Urinary bladder (tissue), 4 donors: Measurements from ENCODE around the gene MKRN3. TPM values are rescaled to one million over a fixed set of nuclear protein-coding genes. Genes with fewer than 3 reads are reported as not detected.
A peak's percentile ranks its signal among the peaks of the same experiment; 100 is the strongest.

Experiments used
- DNase-seq: peaks from one replicate; pipeline ENCODE4 v3.0.0-alpha.2; 2015; ENCODE audit errors: extremely low spot score
- H3K27ac ChIP-seq: one replicate; pipeline ENCODE4 v1.5.1; 2013; ENCODE audit warnings: low read depth, mild to moderate bottlenecking, moderate library complexity
- H3K36me3 ChIP-seq: one replicate; pipeline ENCODE4 v1.6.1; 2013; ENCODE audit warnings: mild to moderate bottlenecking, moderate library complexity; ENCODE audit not compliant: insufficient read depth
- H3K4me1 ChIP-seq: one replicate; pipeline ENCODE4 v1.6.1; 2013; ENCODE audit warnings: mild to moderate bottlenecking, moderate library complexity; ENCODE audit not compliant: insufficient read depth
- H3K4me3 ChIP-seq: one replicate; pipeline ENCODE4 v1.5.1; 2013; ENCODE audit warnings: low read depth, low read length
- WGBS: extraction: QIAGEN DNeasy Blood & Tissue Kit; methylation state at CpG from one replicate; pipeline ENCODE4 v1.1.7; 2013; 5-methylcytosine and 5-hydroxymethylcytosine counted together
- polyA plus RNA-seq: library from polyadenylated mRNA; stranded (reverse); fragments of 200-250 nt; gene quantifications from one replicate; pipeline ENCODE4 v1.2.3, GENCODE V29; 2013
- total RNA-seq: library from RNA; depleted of rRNA; stranded (reverse); fragments of >200 nt; gene quantifications from one replicate; pipeline ENCODE4 v1.2.3, GENCODE V29; 2014
- donor health status: healthy with polysubstance abuse.
- donor health status: healthy.

MKRN3 gene
- total RNA-seq (0.95 TPM), polyA plus RNA-seq (0.32 TPM)

DNA sequence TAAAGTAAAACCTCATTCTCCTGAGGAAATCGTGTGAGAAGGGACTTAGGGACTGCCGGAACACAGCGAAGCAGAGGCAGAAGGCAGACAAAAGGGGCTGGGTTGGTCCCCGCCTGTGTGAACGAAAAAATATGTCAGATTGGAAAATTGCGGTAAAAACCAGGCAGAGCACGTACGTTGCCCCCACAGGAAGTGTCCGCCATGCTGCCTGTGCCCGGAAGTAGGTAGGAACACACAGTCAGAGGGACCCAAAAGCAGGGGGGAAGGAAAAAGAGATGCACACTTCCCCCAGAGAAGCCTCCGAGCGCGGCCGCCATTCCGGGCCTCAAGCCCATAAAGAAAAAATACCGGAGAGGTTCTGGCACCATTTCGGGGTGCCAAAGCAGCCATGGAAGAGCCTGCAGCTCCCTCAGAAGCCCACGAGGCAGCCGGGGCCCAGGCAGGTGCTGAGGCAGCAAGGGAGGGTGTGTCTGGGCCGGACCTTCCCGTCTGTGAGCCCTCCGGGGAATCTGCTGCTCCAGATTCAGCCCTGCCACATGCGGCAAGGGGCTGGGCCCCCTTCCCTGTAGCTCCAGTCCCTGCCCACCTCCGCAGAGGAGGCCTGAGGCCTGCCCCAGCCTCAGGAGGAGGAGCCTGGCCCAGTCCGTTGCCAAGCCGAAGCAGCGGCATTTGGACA lies at the start of gene MKRN3:
Gene MKRN3 (plus strand): TSS at position 280 of the 676 bp plus-strand sequence. CDS start 109 bp downstream, at position 389.
- peak; percentile 4 for DNase-seq
- H3K4me1 ChIP-seq, result no peaks in the 10 kb centered on the region
- no peaks in the 10 kb centered on the region for H3K36me3 ChIP-seq
- WGBS, result 84% methylated on average over 27 of the region's 27 CpGs
- no peak within 1 kb of the TSS for H3K27ac ChIP-seq
- H3K4me3 ChIP-seq, result peak within 1 kb of the TSS; percentile 21

DNA sequence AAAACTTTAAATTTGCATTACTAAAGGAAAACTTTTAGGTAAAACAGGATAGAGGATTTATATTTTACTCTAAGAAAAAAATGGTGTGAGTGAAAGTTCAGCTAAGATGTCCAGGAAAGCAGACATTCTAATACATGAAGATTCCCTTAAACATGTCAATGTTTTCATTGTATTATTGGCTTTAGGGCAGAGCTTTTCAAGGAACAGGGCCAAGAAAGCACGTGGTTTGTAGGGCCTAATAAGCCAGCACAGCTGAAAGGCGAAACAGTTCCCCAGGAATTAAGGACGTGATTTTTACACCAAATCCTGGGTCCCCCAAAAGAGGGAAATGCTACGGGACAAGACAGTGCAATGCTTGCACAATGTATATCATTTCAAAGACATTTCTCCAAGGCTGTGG lies 48.6 kb upstream of the MKRN3 start:
- H3K36me3 ChIP-seq, result no peaks in the 10 kb centered on the region
- no peaks in the 10 kb centered on the region for H3K4me1 ChIP-seq
- no peak for DNase-seq
- H3K27ac ChIP-seq, result no peak overlapping the region
- no peak overlapping the region for H3K4me3 ChIP-seq
- WGBS, result 47% methylated on average over 4 of the region's 4 CpGs

DNA sequence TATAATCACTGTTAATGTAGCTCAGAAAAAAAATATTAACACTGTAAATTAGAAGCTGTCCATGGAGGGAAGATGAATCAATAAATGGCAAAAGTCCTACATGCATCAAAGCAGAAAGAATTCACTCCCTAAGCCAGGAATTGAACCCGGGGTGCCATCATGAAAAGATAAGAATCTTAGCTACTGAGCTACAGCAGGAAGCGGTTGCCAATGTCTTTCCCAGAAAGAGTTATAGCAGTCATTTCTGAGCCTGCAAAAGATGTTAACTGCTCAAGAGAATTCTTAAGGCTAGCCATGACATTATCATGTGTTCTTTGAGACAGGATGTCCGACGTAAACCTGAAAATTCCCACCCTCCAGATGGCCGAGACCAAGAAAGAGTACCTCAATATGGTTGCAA lies 47.4 kb upstream of the MKRN3 start:
- Histone ChIP-seq H3K36me3 (no peaks in the 10 kb centered on the region), H3K4me1 (no peaks in the 10 kb centered on the region), H3K4me3 (no peak overlapping the region), H3K27ac (no peak overlapping the region)
- no peak for DNase-seq
- WGBS, result 80% methylated on average over 5 of the region's 5 CpGs

DNA sequence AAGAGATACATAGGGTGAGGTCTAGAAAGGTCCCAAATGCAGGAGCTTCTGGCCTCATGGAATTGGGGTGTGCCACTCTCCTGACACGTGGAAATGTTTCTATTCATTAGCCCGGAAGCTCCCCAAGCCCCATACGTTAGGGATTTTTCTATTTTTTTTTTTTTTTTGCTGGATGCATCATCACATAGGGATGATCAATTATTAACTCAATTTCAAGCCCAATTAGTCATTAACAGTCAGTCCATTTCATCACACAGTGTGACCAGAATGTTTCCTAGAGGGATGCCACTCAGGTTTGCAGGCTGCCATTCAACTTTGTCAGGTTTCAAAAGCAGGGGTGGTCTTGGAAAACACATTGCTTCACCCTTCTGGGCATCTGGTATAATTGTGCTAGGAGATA lies 40.7 kb upstream of the MKRN3 start:
- no peak for DNase-seq
- Histone ChIP-seq H3K27ac (no peak overlapping the region), H3K36me3 (no peaks in the 10 kb centered on the region), H3K4me3 (no peak overlapping the region), H3K4me1 (no peaks in the 10 kb centered on the region)
- WGBS, result 68% methylated on average over 3 of the region's 3 CpGs

DNA sequence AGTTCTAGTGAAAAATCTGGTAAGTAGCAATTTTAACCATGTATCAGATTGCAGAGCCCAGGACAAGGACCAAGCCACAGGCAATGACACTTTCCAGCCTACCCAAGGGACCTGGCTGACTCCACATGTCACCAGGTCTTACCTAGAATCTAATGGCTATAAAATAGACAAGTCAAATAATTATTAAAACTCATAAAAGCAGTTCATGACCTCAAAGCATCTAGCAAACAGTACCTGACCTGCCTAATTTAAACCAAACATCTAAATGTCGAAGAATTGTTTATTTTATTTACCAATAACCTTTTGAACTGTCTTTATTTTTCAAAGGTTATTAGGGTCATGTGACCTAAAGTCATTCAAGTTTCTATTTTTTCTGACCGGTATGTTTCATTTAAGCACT lies 35.6 kb upstream of the MKRN3 start:
- 72% methylated on average over 2 of the region's 2 CpGs for WGBS

DNA sequence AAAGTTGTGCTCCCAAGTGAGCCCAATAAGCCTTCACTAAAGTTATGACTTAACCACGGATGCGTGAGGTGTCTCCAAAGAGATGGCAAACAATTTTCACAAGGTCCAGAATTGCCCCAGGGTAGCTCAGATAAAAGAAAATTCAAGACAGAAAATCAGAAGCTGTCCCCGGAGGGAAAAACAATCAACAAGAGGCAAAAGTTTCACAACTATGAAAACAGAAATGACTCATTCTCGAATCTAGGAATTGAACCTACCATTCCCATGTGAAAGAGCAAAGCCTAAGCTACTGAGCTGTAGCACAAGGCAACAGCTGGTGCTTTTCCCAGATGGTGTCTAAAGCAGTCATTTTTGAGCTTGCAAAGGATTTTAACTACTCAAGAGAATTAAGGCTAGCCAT lies 33.5 kb upstream of the MKRN3 start:
- Histone ChIP-seq H3K27ac (no peak overlapping the region), H3K4me1 (no peaks in the 10 kb centered on the region), H3K4me3 (no peak overlapping the region), H3K36me3 (no peaks in the 10 kb centered on the region)
- 53% methylated on average over 4 of the region's 4 CpGs for WGBS
- no peak for DNase-seq

More for the DNA sequence above, 35.6 kb upstream of the MKRN3 start:
- no peak overlapping the region for H3K4me3 ChIP-seq
- H3K36me3 ChIP-seq, result no peaks in the 10 kb centered on the region
- DNase-seq, result no peak
- no peaks in the 10 kb centered on the region for H3K4me1 ChIP-seq
- no peak overlapping the region for H3K27ac ChIP-seq

DNA sequence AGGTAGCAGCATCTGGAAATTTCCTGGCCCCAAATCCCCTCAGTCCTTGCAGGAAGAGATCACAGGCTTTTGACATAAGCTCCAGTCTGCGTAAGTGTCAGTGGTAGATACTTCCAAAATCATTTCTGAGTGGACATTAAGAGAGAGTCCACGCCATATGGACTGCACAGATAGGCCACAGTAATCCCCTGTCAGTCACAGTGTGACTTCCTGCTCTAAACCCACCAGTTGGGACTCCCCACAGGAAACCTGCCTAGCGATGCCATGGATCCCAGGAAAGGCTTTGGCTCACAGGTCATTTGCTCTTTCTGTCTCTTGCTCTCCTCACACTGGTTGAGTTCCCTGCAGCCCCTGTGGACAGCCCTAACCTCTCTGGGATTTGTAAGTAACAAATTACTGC lies 28.8 kb upstream of the MKRN3 start:
- no peak overlapping the region for H3K4me3 ChIP-seq
- no peak overlapping the region for H3K27ac ChIP-seq

DNA sequence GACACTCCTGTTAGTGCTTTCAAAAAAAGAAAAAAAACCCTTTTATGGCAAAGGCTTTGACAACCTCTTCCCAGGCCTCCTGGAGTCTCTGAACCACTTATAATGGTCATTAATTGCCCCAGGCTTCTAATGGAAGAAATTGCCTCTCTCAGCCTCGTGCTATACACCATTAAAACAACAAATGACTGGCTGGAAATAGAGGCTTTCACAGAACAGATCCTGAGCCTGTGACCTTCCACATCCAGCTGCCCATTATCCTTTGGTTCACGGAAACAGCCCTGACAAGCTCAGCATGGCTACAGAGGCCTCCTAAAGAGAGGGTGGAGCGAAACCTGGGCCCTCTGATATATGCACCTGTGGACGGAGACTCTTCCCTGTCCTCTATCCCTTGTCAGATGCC lies 26.8 kb upstream of the MKRN3 start:
- no peak for DNase-seq
- WGBS, result 60% methylated on average over 4 of the region's 4 CpGs
- Histone ChIP-seq H3K4me1 (no peaks in the 10 kb centered on the region), H3K36me3 (no peaks in the 10 kb centered on the region), H3K27ac (no peak overlapping the region), H3K4me3 (no peak overlapping the region)

More for the DNA sequence above, 28.8 kb upstream of the MKRN3 start:
- Histone ChIP-seq H3K4me1 (no peaks in the 10 kb centered on the region), H3K36me3 (no peaks in the 10 kb centered on the region)
- WGBS, result 65% methylated on average over 3 of the region's 3 CpGs
- DNase-seq, result no peak

DNA sequence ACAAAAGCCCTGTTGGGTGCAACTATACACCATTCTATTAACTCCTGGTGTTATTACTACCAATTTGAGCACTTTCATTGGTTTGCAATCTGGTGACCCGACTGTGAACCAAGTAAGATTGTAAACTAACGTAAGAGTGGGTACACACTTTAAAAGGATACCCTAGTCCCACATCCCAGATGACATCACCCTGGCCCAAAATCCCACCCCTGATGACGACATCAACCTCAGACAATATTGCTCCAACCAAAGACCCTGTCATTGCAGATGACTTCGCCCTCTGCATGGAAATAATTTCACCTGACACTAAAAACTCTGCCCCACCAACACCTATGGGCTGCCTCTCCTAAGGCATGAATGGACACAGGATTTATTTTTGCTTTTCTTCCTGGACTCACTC lies 25.6 kb upstream of the MKRN3 start:
- DNase-seq, result no peak
- WGBS, result 59% methylated on average over 4 of the region's 4 CpGs
- no peaks in the 10 kb centered on the region for H3K4me1 ChIP-seq

DNA sequence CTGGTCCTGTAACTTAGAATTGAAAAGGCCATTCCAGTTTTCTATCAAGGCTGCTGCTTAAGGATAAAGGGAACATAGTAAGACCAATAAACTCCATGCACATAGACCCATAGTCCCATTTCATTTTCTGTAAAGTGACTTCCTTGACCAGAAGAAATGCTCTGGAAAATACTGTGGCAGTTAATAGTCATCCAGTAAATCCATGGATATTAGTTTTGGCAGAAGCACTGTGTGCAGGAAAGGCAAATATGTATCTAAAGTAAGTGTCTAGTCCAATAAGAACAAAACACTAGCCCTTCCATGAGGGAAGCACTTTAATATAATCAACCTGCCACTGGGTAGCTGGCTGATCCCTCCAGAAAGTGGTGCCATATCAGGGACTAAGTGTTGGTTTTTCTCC lies 19.3 kb upstream of the MKRN3 start:
- Histone ChIP-seq H3K4me1 (no peaks in the 10 kb centered on the region), H3K27ac (no peak overlapping the region), H3K4me3 (no peak overlapping the region), H3K36me3 (no peaks in the 10 kb centered on the region)
- DNase-seq, result no peak

More for the DNA sequence above, 25.6 kb upstream of the MKRN3 start:
- Histone ChIP-seq H3K27ac (no peak overlapping the region), H3K4me3 (no peak overlapping the region), H3K36me3 (no peaks in the 10 kb centered on the region)

DNA sequence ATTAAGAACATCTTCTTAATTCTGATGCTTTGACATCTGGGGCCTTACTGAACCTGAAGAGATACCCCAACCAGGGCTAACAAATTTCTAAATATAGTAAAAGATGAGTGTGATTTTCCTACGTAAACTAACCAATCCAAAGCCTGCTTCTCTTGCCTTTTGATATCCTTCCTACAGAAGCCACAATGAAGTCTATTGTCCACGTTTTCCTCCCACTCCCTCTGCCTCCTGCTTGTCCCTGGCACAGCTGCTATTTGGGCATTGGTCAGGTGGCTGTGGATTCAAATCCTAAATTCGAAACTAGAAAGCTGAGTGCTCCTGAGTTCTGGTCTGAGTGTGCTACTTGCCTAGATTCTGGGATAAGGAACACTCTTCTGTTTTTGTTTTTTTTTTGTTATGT lies 17.4 kb upstream of the MKRN3 start:
- 45% methylated on average over 3 of the region's 3 CpGs for WGBS

DNA sequence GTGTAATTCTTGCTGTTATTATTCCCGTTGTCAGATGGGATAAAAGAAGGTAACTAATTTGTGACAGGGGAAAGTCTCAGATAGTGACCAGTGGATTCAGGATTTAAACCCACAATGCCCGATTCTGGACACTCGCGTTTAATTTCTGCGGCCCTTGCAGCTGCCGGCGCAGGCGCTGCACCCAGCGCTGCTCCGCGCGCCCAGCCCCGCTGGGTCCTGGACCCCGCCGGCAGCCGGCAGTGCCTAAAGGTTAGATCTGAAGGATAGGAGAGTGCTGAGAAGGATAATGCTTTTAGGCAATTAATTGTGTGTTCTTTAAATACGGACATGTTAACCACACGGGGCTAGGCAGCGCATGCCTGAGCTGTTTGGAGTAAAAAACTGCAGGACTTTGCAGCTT lies 3.6 kb upstream of the MKRN3 start:
- 47% methylated on average over 19 of the region's 19 CpGs for WGBS
- no peaks in the 10 kb centered on the region for H3K36me3 ChIP-seq
- H3K4me1 ChIP-seq, result no peaks in the 10 kb centered on the region
- DNase-seq, result no peak
- no peak overlapping the region for H3K4me3 ChIP-seq
- H3K27ac ChIP-seq, result no peak overlapping the region

More for the DNA sequence above, 17.4 kb upstream of the MKRN3 start:
- DNase-seq, result no peak
- H3K4me1 ChIP-seq, result no peaks in the 10 kb centered on the region
- no peaks in the 10 kb centered on the region for H3K36me3 ChIP-seq
- no peak overlapping the region for H3K27ac ChIP-seq
- H3K4me3 ChIP-seq, result no peak overlapping the region

DNA sequence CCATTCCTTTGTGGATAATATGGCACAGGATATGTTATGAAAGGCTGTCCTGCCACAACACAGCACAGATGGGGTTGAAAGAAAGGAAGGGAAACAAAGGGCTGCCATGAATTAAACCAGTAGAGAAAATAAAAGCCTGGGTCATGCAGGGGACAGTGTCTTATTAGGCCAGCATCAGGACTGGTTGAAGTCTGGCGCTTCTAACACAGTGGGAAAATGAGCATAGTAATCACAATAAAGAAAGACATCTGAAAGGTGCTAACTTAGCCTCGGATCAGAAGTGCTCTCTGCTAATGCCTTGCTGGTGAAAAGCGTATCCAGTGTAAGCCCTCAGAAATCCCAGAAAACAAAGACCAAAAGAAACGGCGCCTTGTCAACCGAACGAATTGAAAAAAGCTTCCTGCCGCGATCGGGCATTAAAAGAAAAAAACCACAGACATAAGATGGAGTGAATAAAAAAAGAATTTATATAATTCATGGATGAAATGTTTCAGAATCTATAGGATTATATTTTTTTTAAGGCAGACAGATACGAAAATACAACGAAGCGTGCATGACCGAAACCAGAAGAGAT lies 566 bp upstream of the MKRN3 start:
- no peaks in the 10 kb centered on the region for H3K36me3 ChIP-seq
- H3K4me3 ChIP-seq, result peak overlapping the region; percentile 21
- 77% methylated on average over 14 of the region's 14 CpGs for WGBS
- no peak overlapping the region for H3K27ac ChIP-seq
- H3K4me1 ChIP-seq, result no peaks in the 10 kb centered on the region
- no peak for DNase-seq

DNA sequence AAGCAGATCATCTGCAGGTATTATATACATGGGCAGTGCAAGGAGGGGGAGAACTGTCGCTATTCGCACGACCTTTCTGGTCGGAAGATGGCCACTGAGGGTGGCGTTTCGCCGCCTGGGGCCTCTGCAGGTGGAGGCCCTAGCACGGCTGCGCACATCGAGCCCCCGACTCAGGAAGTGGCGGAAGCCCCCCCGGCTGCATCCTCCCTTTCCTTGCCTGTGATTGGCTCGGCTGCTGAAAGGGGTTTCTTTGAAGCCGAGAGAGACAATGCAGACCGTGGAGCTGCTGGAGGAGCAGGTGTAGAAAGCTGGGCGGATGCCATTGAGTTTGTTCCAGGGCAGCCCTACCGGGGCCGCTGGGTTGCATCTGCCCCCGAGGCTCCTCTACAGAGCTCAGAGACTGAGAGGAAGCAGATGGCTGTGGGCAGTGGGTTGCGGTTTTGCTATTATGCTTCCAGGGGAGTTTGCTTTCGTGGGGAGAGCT lies 639 bp downstream of the MKRN3 start:
- H3K4me1 ChIP-seq, result no peaks in the 10 kb centered on the region
- no peak for DNase-seq
- H3K36me3 ChIP-seq, result no peaks in the 10 kb centered on the region
- no peak overlapping the region for H3K27ac ChIP-seq
- WGBS, result 80% methylated on average over 22 of the region's 22 CpGs
- peak overlapping the region; percentile 17 for H3K4me3 ChIP-seq
